ENCODE measurements around the gene TMEM208.

- TF ChIP-seq POLR2A (IDR thresholded peaks at IDR 0.05), result no peak
- TF ChIP-seq CTCF (IDR thresholded peaks at IDR 0.05), result no peak
Measured at GRCh38 chr16:67202956-67203493, 23.9 kb upstream of the TMEM208 start.

Measured in right lobe of liver (tissue), 4 donors.